Chondrocyte (in vitro differentiated cells): ENCODE data around the gene FAF2. TPM values are rescaled to one million over a fixed set of nuclear protein-coding genes. Genes with fewer than 3 reads are reported as not detected.
A peak's percentile ranks its signal among the peaks of the same experiment; 100 is the strongest.

ENCODE experiments used
- DNase-seq: peaks from one replicate; pipeline ENCODE4 v3.0.0; 2021; ENCODE audit warnings: mixed read lengths, low spot score
- H3K27ac Mint-ChIP-seq: one replicate; pipeline ENCODE4 v1.8.0; 2021; ENCODE audit warnings: mild to moderate bottlenecking, moderate library complexity, mixed read lengths; ENCODE audit not compliant: unreplicated experiment
- H3K27me3 Mint-ChIP-seq: 2 replicates; pipeline ENCODE4 v1.8.0; 2021; ENCODE audit warnings: low read depth, mixed read lengths
- H3K36me3 Mint-ChIP-seq: 2 replicates; pipeline ENCODE4 v1.8.0; 2021; ENCODE audit warnings: low read depth, mixed read lengths
- H3K4me1 Mint-ChIP-seq: 2 replicates; pipeline ENCODE4 v1.8.0; 2021; ENCODE audit warnings: low read depth, mild to moderate bottlenecking, mixed read lengths
- H3K4me3 Mint-ChIP-seq: one replicate; pipeline ENCODE4 v1.8.0; 2021; ENCODE audit warnings: mild to moderate bottlenecking, moderate library complexity, mixed read lengths; ENCODE audit not compliant: unreplicated experiment
- H3K9me3 Mint-ChIP-seq: 2 replicates; pipeline ENCODE4 v1.8.0; 2021; ENCODE audit warnings: low read depth, mixed read lengths
- CTCF ChIP-seq: fragments of 200-600 bp; sonication (generic); IDR thresholded peaks from 2 replicates; pipeline ENCODE4 v1.5.0; 2021; ENCODE audit warnings: antibody characterized with exemption, mild to moderate bottlenecking, moderate library complexity
- total RNA-seq: library from RNA; stranded (reverse); gene quantifications from 3 replicates; pipeline ENCODE4 v1.2.1, GENCODE V29; 2021

Gene FAF2
- total RNA-seq, 1 donor from 2014 or later, result 40.0 TPM

GRCh38 chr5:176541338-176542134 lies 93.4 kb downstream of the FAF2 start:
- Mint-ChIP-seq H3K36me3 (no peaks in the 10 kb centered on the region), H3K9me3 (no peaks in the 10 kb centered on the region), H3K27me3 (no peaks in the 10 kb centered on the region), H3K4me1 (peaks cover 43% of the 10 kb centered on the region), H3K4me3 (peak overlapping the region; percentile 66), H3K27ac (peak overlapping the region; percentile 41)
- TF ChIP-seq CTCF, result no peak
- no peak for DNase-seq

- Mint-ChIP-seq H3K4me1 (peaks cover 43% of the 10 kb centered on the region), H3K27me3 (no peaks in the 10 kb centered on the region), H3K36me3 (no peaks in the 10 kb centered on the region), H3K4me3 (peak overlapping the region; percentile 66), H3K27ac (no peak overlapping the region), H3K9me3 (no peaks in the 10 kb centered on the region)
- TF ChIP-seq CTCF, result no peak
- no peak for DNase-seq
Observed at GRCh38 chr5:176542135-176542595, 94.0 kb downstream of the FAF2 start.

- TF ChIP-seq CTCF, result peak; percentile 56
- H3K4me3 Mint-ChIP-seq, result peak overlapping the region; percentile 84
- H3K36me3 Mint-ChIP-seq, result no peaks in the 10 kb centered on the region
- no peak for DNase-seq
- H3K4me1 Mint-ChIP-seq, result peaks cover 43% of the 10 kb centered on the region
- H3K27ac Mint-ChIP-seq, result no peak overlapping the region
- H3K9me3 Mint-ChIP-seq, result no peaks in the 10 kb centered on the region
- H3K27me3 Mint-ChIP-seq, result no peaks in the 10 kb centered on the region
Observed at GRCh38 chr5:176542596-176543427, 94.6 kb downstream of the FAF2 start.

DNA sequence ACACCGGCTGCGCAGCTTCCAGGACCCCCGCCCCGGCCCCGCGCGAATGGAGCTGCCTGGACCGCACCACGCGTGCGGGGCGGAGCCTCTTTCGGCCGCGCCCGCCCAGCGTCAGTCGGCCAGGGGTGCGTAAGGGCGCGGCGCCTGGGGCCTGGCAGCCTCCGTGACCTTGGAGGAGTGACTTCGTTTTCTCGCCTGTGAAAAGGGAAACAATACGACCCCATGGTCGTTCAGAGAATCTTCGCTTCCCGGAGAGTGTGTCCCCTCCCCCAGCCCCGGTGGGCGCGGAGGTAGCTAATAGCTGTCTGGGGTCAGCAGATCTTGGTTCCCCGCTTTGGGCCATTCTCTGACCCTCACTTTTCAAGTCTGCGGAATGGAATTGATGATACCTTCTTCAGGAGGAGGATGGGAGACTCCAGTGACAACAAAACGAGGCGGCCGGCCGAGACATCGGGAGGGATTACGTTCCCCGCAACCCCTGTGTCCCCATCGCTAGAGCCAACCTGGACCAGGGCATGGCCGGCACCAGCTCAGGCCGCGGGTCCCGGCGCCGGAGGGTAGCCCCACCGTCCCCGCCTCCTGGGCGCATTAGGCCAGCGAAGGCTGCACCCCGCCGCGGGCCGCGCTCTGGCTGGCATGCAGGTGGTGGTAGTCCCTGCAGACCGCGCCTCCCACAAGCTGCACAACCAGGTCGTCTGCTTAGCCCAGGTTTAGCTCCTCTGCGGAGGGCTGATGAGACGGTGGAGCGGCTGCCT lies 95.4 kb downstream of the FAF2 start:
- TF ChIP-seq CTCF, result no peak
- H3K9me3 Mint-ChIP-seq, result no peaks in the 10 kb centered on the region
- H3K27me3 Mint-ChIP-seq, result no peaks in the 10 kb centered on the region
- peak overlapping the region; percentile 84 for H3K4me3 Mint-ChIP-seq
- no peak for DNase-seq
- no peak overlapping the region for H3K27ac Mint-ChIP-seq
- H3K36me3 Mint-ChIP-seq, result no peaks in the 10 kb centered on the region
- peaks cover 35% of the 10 kb centered on the region for H3K4me1 Mint-ChIP-seq

DNA sequence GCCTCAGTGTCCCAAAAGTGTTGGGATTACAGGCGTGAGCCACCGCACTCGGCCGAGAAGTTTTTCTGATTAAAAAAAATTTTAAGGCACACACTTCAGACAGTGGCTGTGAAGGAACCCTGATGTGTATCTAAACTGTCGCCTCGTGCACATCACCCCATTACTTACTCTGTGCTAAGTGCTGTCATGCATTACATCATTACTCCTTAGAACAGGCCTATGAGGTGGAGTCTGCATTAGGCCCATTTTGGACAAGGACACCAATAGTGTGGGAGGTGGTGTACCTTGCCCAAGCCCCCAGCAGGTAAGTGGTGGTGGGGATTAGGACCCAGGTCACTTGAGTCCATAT lies 97.2 kb downstream of the FAF2 start:
- Mint-ChIP-seq H3K27ac (no peak overlapping the region), H3K9me3 (no peaks in the 10 kb centered on the region), H3K36me3 (no peaks in the 10 kb centered on the region), H3K4me3 (no peak overlapping the region), H3K4me1 (peaks cover 31% of the 10 kb centered on the region), H3K27me3 (no peaks in the 10 kb centered on the region)
- no peak for TF ChIP-seq CTCF
- DNase-seq, result no peak
